ENCODE results near the gene RAVER1.

The RAVER1 gene

DNA sequence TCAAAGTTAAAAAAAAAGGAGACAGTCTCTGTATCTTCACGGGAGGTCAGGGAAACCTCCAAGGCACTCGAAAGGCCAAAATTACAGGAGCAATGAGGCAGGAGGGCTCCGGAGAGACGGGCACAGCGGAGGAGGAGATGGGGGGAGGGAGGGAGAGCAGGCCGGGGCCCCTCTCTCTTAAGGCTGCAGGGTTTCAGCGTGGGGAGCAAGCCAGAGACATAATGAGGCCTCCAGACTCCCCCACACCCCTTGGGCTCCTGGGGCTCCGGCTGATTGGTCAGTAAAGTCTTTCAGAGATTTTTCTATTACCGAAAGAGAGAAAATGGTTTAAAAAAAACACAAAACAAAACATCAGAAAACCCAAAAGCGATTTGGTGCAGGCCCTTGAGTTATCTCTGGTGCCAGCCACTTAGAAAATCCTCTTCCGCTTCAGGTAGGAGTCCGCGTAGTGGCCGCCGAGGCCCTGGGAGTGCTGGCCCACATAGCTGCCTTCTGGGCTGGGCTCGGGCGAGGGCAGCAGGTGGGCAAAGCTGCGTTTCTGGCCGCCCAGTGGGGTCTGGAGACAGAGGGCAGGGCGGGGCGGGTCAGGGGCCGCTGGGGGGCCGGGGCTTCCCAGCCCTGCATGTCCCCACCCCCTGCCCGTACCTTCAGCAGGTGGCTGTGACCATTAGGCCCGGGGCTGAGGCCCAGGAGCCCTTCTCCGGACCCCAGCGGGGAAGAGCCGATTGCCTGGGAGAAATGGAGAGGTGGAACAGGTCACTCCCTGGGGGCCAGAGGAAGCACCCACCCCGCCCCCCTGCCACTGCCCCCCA is 16.1 kb downstream of the RAVER1 start:
- no peak for TF ChIP-seq CTCF (IDR thresholded peaks at IDR 0.05; ENCODE audit: extremely low read depth, insufficient read depth, missing control alignments)

DNA sequence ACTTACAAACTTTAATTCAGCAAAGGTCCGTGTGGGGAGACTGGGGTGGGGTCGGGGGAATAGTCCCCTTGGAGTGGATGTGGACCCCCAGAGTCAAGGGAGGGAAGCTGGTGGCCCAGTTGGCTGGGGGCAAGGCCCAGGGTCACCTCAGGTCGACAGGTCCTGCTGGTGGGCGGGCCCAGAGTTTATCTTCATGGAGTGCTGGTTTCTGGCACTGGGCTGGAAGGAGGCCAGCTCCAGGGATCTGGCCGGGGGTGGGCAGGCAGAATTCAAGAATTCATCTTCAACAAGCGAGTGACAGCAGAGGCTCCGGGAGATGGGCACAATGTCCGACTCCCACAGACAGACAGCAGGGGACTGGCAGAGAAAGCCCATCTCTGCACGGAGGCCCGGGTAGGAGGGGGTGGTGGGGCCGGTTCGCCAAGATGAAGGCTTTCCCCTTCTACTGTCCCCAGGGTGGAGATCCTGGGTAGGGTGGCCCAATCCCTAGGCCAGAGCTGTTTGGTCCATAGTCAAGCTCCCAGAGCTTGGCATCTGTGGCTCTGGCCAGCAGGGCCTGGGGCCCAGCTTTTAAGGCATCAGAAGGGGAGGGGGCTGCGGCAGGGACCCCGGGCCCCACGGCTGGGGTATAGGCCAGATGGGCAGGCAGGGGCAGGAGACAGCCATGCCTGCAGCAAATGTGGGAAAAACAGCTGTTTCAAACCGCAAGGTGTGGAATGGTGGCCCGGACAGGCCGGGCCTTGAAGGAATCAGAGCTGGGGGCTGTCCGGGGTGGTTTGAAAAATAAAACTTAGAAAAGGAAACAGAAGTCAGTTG is 16.9 kb downstream of the RAVER1 start:
- TF ChIP-seq CTCF (IDR thresholded peaks at IDR 0.05; ENCODE audit: extremely low read depth, insufficient read depth, missing control alignments): no peak
- no peak for DNase-seq (ENCODE audit: low spot score)
- in situ Hi-C loops (cut with MboI; ENCODE audit: low pct_unique_long_range_greater_than_20kb, low sequenced_read_pairs, unreplicated experiment): no loop called here

More for the DNA sequence above, 16.1 kb downstream of the RAVER1 start:
- DNase-seq (ENCODE audit: low spot score): no peak
- in situ Hi-C loops (cut with MboI; ENCODE audit: low pct_unique_long_range_greater_than_20kb, low sequenced_read_pairs, unreplicated experiment): no loop called here

DNA sequence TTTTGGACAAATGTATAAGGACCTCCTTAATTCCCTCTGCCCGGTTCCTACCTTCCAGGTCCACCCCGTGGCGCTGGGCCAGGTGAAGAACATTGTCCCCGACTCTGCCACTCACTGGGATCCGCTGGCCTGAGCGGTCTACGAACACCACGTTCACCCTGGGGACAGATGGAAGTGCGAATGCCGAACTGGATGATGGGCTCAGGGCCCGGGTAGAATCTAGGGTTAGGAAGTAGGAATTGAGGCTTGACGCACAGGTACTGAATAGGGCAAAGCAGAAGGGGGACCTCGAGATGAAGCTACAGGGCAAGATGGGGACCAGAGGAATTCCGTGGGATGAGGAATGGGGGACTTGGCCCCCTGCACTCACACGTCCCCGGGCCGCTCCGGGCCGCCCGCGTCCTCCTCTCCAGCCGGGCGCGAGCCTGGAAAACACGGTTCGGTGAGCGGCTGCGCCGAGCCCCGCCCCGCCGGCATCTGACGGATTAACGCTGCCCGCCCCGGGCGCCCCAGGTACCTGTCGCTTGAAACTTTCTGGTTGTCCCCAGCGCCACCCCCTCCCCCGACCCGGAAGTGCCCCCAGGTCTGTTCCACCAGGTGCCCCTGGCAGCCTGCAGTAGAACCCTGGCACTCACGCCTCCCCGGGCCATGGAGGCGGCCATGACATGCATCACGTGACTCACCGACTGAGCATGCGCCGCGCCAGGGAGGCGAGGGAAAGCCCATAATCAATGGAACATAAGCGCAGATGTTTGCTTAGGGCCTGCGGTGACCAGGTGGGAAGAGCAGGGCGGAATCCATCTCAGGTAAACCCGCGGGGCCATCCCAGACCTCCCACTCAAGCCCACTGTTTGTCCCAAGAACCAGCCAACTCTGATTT is 17.8 kb downstream of the RAVER1 start, which contains the start of gene FDX2:
Gene FDX2, minus strand, starts transcription at position 681 of the 880 bp plus-strand sequence. Its CDS starts 19 bp downstream, at position 662.
- peak; percentile 97 for DNase-seq (ENCODE audit: low spot score)
- TF ChIP-seq CTCF (IDR thresholded peaks at IDR 0.05; ENCODE audit: extremely low read depth, insufficient read depth, missing control alignments): no peak
- in situ Hi-C loops (cut with MboI; ENCODE audit: low pct_unique_long_range_greater_than_20kb, low sequenced_read_pairs, unreplicated experiment): no loop called here

GRCh38 chr19:10309423-10309822 is 23.9 kb downstream of the RAVER1 start, which contains the start of gene ZGLP1:
TSS of gene ZGLP1 (minus strand) at chr19:10309815.
- no peak for TF ChIP-seq CTCF (IDR thresholded peaks at IDR 0.05; ENCODE audit: extremely low read depth, insufficient read depth, missing control alignments)
- DNase-seq (ENCODE audit: low spot score): no peak
- in situ Hi-C loops (cut with MboI; ENCODE audit: low pct_unique_long_range_greater_than_20kb, low sequenced_read_pairs, unreplicated experiment): no loop called here

DNA sequence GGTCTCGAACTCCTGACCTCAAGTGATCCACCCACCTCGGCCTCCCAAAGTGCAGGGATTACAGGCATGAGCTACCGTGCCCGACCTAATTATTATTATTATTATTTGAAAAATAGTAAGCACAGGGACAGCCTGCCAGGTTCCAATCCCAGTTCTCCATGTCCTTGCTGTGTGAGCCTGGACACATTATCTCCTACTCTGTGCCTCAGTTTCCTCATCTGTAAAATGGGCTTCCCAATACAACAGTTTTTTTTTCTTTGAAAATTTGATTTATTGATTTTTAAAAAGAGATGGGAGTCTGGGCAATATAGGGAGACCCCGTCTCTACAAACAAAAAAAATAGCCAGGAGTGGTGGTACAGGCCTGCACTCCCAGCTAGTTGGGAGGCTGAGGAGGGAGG is 27.0 kb downstream of the RAVER1 start:
- in situ Hi-C loops (cut with MboI; ENCODE audit: low pct_unique_long_range_greater_than_20kb, low sequenced_read_pairs, unreplicated experiment): no loop called here
- TF ChIP-seq CTCF (IDR thresholded peaks at IDR 0.05; ENCODE audit: extremely low read depth, insufficient read depth, missing control alignments): no peak
- DNase-seq (ENCODE audit: low spot score): no peak
